CD4-positive, alpha-beta T cell treated with Interleukin-15 for 4 hours (primary cell): ENCODE data around the gene AKAP13.

ENCODE experiments used
- DNase-seq: peaks from one replicate; pipeline ENCODE4 v3.0.0-alpha.2; 2020; ENCODE audit warnings: low spot score

AKAP13 gene

DNA sequence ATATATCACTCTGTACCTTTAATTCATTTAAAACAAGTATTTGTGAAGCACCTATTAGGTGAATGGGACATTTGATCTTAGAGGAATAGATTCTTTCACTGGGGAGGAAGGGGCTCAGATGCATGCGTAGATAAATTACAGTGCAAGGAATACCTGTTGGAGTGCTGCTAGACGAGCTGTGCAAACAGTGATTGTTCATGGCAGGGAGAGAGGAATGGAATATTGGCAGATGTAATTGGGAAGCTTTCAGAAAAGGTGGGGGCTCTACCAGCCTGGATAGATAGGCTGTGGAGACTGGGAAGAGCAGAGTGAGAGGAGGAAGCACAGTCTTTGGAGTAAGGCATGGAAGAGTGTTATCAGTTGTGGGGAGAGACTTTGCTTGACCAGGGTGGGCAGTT, 116.8 kb downstream of the AKAP13 start:
- DNase-seq, result no peak

DNA sequence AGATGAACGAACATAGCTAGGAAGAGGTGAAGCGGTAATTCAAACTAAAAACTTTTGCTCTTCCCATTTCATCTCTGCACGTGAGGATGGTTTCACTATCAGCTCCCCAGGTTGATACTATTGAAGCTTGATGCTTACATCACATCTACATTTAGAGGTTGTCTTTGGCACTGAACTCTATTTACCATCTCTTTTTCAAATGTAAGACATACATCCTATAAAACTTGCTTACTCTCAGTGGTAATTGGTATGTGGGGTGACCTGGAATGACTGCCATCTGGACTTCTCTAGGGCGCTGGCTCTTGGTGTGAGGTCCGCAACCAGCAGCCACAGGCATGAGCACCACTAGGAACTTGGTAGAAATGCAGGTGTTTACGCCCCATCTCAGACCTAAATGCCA, 118.1 kb downstream of the AKAP13 start:
- DNase-seq, result no peak

DNA sequence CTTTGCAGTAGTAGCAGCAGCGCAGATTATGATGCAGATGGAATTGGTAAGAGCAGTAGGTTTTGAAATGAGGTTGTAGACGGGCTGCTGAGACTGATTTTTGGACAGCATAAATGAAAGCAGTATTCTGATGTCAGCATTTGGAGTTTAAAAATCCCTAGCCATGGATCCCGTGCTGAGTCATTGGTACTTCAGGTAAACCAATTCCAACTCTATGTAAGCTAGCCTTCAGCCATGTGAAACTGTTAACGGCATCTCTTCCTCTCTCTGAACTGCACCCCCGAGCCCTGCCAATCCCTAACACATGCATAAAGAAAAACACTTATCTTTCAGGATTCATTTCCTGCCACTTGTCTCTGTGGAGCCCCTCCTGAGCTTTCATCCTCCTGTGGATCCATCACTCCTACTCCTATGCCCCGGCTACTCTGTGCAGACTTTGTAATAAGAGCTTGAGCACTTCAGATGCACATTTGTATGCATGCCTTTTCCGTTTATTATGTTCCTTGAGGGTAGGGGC, 119.0 kb downstream of the AKAP13 start:
- DNase-seq, result no peak

DNA sequence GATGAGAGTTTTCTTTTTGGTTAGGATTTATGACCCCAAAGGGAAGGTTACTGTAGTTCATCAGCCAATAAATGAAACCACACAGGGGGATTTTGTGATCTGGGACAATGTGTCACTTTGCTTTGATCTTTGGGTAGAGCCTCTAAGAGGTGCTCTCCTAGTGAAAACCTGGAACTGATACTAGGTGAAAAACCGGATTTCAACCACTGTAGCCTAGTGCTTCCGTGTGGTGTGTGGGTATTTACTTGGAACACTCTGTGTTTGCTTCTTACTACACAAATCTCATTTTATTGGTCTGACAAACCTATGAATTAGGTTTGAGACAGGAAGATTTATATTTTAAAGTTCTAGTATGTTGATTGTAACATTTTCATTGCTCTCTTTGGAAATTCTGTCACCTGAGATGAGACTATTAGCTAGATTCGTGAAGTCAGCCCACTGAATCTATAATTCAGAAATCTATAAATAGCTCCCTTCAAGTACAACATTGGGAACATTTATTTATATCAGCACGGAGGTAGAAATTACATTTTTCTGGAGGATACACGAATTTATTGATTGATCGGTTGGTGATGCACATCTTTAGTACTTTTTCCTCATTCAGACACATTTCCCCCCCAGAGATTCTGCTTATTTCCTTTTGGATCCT, 119.8 kb downstream of the AKAP13 start:
- DNase-seq, result no peak

DNA sequence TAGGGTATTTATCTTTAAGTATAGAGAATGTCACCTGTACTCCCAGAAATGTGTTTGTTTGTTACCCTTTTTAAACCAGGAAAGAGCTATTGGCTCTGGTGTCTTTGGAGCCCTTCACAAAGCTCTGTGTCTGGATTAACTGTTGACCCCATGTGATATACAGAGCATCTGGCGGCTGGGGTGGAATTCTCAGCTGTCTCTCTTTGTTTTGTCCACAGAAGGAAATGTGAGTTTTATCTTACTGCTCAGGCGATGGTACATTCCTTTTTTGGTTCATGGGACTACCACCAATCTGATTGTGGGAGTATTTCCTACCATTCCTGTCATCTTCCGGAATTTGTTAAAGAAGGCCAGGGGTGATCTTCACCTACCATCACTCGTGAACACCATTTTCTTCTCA, 120.3 kb downstream of the AKAP13 start:
- no peak for DNase-seq

DNA sequence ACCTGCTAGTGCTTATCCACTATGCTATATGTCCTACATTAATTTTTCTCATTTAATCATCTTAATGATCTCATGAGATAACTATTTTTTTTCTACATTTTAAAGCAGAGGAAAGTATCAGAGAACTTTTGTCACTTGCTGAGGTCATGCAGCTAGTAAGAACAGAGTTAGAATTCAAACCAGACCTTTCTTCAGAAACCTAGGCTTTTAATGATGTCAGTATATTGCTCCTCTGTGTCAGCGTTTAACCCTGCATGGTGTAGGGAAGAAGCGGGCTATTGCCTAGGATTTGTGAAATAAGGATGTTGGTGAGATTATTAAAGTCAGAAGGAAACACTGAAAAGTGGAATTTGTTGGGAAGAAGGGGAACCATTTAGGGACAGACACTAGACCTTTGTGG, 121.2 kb downstream of the AKAP13 start:
- DNase-seq, result no peak

DNA sequence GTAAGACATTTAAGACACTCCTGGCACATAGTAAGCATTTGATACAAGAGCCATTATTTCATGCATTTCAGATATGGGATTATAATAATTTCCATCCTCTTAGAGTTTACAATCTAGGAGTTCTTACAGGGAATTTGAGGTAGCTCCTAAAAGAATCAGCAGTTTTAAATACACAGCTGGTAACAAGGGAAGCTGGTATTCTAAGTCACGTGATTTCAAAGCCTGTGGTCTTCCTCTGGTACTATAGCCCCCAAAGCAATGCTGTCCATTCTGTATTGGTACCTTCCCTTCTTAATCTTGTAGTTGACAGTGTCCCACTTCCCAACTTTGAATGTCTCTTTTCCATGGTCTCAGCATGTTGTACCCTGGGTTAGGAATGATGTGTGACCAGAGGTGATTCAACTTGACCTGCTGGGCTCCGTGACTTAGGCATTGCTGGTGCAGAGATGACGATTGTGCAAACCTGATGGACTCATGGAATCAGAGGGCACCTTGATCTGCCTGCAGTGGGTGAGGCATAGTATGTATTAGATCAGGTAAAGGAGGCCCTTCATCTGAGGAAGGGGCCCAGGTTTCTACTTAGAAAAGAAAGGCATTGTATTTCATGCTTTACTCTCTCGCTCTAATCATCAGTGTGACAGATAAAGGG, 122.9 kb downstream of the AKAP13 start:
- no peak for DNase-seq

DNA sequence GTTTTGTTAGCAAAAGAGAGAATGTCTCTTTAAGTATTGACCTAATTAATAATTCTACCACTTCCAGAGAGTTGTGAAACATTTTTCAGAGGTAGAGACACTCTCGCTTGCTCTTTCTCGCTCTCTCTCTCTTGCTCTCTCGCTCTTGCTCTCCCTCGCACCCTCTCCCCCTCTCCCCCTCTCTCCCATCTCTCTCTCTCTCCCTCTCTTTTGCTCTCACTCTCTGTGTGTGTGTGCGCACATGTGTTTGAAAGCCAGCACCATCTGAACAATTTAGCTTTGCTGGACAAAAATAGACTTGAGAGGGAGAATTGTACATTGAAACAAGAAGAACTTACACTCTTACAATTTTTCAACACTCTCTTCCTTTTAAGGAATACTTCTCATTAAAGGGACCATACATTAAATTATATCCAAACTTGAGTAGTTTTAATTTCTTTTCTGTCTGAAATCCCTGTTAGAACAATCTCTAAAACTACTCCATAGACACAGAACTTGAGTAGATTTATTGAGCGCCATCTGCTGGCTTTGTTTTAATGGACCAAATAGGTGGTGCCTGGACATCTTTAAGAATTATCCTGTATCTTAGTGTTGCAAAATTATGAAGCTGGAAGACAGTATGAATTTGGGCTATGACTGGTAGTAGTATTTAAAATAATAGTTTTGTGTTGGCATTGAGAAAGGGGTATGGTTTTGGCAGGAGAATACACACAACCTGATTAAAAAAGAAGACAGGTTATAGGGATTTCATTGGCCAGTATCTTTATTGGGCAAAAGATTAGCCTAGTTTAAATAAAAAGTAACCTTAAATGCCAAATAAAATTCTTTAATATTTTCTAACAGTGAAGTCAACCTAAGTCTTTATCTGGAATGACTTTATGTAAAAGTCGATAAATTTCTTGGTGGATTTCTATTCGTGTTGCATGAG, 124.6 kb downstream of the AKAP13 start:
- peak; percentile 57 for DNase-seq

DNA sequence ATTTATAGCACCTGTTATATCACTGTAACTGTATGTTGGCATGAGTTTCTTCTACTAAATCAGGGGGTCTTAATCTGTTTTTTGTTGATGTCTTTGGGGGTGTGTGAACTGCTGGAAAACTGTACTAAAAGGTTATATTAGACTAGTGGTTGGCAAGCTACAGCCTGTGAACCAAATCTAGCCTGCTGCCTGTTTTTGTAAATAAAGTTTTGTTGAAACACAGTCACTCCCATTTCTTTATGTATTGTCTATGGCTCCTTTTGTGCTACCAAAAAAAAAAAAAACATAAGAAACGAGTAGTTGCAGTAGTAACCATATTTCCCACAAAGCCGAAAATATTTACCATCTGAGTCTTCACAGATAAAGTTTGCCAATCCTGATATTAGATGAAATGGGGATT, 126.7 kb downstream of the AKAP13 start:
- no peak for DNase-seq

DNA sequence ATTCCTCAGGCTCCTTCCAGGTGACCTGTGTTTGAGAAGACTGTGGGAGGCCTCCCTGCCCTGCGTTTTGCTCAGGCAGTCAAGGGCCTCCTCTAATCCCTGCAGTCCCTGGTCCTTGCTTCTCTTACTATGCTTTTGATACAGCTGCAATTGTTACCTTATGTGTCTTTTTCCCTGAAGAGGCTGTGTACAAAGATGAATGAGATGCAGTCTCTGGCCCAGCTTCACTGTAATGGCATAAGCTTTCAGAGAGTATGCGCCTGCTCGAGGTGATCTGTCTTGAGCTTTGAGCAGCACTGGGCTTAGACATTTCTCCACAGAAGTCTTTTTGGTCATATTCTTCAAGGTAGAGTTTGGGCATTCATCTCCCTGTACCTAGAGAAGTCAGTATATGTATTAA, 129.6 kb downstream of the AKAP13 start:
- no peak for DNase-seq

DNA sequence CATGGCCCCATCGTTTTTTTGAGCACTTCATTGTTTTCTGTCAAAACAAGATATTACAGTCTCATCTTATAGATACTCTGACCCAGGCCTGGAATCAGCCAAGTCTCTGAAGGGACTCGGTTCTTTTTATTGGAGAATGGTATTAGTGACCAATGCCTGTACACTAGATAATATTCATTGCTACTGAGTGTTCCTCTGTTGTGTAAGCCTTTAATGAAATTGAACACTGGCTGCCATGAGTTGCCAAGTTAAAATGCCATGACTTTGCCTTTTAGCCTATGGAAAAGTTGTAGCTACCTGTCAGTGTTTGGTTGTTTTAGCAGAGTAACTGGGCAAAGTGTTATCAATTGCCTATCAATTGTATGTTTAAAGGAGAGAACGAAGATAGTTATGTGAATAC, 134.0 kb downstream of the AKAP13 start:
- no peak for DNase-seq

DNA sequence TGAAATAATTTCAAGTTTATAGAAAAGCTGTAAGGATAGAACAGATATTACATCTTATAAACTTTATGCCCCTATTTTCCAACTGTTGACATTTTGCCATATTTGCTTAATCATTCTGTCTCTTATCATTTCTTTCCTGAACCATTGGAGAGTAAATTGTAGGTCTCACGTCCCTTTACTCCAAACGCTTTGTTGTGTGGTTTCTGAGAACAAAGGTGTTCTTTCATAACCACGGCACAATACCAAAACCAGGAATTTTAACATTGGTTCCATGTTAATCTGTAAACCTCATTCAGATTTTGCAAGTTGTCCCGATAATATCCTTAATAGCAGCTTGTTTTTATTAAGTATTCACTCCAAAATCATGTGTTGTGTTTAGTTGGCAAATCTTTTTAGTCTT, 134.8 kb downstream of the AKAP13 start:
- DNase-seq, result no peak

DNA sequence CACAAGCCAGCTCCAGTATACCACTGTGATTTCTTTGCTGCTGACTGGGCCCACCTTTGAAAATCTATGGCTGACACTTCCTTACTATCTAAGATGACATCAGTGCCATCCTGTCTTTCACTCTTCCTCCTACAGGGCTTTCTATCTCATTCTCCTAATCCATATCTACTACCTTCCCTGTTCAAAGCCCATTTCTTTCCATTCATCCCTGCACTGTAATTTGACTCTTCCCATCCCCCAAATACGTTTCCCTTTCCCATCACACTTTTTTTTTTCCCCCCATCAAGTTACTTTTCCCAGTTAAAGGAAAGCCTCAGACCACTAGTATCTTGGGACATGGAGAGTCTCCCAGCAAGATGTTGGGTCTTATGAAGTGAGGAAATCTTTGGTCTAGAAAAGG, 136.7 kb downstream of the AKAP13 start:
- no peak for DNase-seq

DNA sequence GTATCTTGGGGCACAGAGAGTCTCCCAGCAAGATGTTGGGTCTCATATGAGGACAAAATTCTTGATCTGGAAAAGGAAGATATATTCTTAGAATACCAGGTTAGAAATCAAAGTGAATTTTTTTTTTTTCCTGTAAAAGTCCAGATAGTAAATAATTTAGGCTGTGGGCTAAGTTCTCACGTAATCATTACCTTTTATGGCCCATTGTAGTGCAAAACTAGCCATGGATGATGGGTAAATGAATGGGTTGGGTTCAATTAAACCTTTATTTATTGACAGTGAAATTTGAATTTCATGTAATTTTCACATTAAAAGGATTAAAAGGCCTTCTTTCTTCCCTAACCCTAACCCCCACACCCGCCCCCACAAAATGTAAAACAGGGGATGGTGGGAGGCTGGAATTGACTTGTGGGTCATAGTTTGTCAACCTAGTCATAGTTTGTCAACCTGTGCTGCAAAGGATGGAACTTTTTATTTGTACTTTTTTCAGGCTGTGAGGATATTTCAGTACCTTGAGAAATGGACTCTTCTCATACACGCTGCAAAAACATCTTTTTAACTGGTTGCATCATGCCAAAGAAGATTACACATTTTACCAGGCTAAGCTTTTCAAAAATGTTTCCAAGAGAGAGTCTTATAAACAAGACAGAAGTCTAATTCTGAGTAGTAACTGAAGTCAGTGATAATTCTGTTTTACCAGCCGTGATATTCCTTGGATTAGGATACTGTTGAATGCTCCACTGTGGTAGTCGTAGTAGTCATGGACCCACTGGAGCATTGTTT, 138.8 kb downstream of the AKAP13 start:
- no peak for DNase-seq

DNA sequence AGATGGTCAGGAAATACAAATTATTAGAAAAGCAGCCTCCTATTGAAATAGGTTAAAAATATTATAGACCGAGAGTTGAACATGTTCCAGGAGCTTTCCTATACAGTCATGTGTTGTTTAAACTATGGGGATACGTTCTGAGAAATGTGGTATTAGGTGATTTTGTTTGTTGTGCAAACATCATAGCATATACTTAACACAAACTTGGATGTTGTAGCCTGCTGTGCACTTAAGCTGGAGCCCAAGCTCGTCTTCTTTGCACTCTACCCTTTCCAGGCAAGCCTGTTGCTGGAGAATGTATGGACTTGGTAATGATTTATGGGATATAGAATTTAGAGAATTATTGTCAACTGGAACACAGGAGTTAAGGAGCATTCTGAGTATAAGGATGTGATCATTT, 140.2 kb downstream of the AKAP13 start:
- DNase-seq, result no peak

DNA sequence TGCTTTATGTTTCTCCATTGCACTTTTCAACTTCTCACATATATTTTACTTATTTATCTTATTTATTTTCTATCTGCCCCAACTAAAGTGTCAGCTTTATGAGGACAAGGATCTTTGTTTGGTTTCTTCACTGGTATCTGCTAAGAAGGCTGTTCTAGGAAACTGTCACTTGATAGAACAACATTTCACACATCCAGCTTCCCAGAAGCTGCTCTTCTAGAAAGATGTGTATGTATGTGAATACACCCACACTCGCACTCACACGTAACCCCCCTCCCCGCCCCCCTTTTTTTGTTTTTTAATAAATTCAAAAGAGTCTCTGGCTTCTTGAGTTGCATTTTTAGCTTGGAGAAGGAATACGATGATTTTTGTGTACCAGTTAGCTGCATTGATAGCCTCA, 143.1 kb downstream of the AKAP13 start:
- no peak for DNase-seq

DNA sequence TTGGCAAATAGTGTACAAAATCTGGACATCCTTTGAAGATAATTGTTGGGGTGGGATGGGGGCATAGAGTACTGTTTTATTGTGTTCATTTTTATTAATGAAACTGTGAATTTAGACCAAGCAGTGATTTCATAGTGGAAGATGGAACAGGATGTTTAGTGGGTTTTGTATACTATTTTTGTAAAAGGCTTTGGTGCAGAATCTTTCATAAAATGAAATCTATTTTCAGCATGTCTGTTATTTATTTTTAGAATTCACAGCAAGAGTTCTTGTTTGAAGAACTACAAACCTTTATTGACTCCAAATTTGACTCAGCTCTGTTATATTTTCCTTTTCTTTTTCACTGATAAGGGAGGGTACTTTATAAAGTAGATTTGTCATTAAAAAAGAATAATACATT, 145.4 kb downstream of the AKAP13 start:
- no peak for DNase-seq

DNA sequence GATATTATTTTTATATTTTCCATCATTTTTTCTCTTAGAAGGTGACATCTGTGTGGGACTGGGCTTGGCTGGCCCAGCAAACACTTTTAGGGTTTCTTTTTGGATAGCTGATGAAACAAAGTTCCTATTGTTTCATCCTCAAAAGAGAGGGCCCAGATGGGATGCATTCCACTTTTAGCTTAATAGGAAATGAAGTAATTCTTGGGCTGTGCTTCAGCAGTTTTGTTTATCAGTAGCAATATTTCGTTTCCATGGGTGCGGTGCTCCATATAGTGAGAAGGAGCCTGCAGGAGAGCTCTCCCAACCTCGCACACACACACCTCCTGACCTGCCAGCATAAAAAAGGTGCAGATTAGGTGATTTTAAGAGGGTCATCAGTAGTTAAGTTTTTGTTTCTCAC, 147.5 kb downstream of the AKAP13 start:
- DNase-seq, result no peak

DNA sequence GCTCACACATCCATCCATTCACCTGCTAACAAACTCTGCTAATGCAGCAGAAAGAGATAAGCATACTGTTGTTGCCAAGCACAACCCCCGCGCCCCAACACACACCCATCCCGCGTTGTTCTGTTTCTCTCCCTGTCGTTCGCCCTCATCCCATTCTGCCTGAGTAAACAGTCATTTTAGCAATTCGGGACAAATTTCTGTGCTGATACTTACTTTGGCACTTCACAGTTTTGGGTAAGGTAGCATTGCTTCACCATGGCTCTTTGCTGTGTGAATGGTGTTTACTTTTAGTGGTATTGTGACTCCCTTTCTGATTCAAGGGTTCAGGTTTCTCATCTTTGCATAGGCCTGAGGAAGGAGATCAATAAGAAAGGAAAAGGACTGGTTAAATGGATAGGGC, 149.7 kb downstream of the AKAP13 start:
- no peak for DNase-seq

DNA sequence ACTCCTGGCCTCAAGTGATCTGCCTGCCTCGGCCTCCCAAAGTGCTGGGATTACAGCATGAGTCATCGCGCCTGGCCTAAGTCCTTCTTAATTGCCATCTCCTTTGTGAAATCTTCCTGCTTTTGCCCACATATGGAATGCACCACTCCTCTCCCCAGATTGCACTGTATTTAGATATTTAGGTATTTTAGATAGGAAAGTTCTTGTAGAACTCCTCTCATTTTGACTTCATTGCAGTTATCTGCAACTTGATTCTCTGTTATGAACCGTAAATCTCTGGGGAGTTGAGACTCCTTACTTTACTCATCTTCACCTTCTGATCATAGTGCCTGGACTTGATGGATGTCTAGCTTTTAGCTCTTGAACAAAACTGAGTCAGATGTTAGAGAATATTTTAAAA, 150.7 kb downstream of the AKAP13 start:
- no peak for DNase-seq

DNA sequence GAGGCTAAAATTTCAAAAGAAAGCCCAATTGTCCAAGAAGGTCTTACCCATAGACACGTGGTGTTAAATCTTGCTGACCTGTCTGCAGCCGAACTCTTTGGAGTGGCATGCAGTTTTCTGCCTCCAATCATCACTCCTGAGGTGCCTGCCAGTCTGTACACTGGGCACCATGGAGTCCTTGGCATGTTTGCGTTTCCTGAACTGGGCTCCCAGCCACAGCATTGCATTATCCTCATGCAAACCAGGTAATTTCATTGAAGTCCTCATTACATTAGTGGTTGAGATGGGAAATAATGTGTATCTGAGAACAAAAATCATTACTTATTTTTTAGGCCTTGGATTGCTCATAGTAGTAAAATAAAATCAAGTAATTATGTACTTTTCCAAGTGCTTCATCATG, 152.3 kb downstream of the AKAP13 start:
- DNase-seq, result no peak

DNA sequence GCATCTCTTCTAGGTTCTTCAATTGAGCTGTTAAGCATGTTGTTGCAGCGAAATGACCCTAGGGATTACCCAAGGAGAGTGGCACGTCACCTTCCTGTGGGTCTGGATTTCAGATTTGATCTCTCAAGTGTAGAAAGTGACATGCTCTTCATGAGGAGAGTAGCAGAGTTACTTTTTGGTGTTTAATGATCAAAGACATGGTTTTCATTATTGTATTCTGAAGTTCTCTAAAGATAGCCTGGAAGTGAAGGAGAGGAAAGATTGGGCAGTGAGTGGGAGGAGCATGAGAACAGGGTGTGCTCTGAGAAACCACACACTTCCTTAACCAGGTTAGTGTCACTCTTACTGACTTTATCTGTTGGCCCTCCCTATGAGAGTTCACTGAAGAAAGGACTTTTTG, 153.6 kb downstream of the AKAP13 start:
- peak; percentile 32 for DNase-seq
